Measurements from ENCODE around the gene NAPB. TPM values are rescaled to one million over a fixed set of nuclear protein-coding genes. Genes with fewer than 3 reads are reported as not detected.

Gene NAPB
- total RNA-seq, 2 donors from 2014 or later, result 9.9 to 12.7 TPM

- Histone ChIP-seq H3K27me3 (no peaks in the 10 kb centered on the region), H3K36me3 (replicated peaks in 1 of 2; ENCODE audit: insufficient read depth in 1 of 2, low read depth in 2 of 2) (no peaks in the 10 kb centered on the region), H3K4me3 (no peak overlapping the region), H3K9me3 (no peaks in the 10 kb centered on the region), H3K27ac (no peak overlapping the region), H3K4me1 (no peaks in the 10 kb centered on the region)
- DNase-seq, result no peak
- intact Hi-C loops (cut with DNase I), result no loop called here
- ATAC-seq, result no peak
- no peak for TF ChIP-seq CTCF (IDR thresholded peaks at IDR 0.05)
- no peak for TF ChIP-seq POLR2A (IDR thresholded peaks at IDR 0.05)
These were observed 84.0 kb downstream of the NAPB start for GRCh38 chr20:23337312-23337711.

GRCh38 chr20:23336476-23336875 lies 84.8 kb downstream of the NAPB start:
- DNase-seq (no peak), ATAC-seq (no peak)

GRCh38 chr20:23335521-23335920 lies 85.8 kb downstream of the NAPB start:
- TF ChIP-seq CTCF (IDR thresholded peaks at IDR 0.05) (no peak), POLR2A (IDR thresholded peaks at IDR 0.05) (no peak)
- Histone ChIP-seq H3K36me3 (replicated peaks in 1 of 2; ENCODE audit: insufficient read depth in 1 of 2, low read depth in 2 of 2) (no peaks in the 10 kb centered on the region), H3K27me3 (no peaks in the 10 kb centered on the region), H3K27ac (no peak overlapping the region), H3K4me1 (no peaks in the 10 kb centered on the region), H3K9me3 (no peaks in the 10 kb centered on the region), H3K4me3 (no peak overlapping the region)
- 83 to 92% methylated on average over 5 of the region's 5 CpGs for WGBS, 2 donors
- no peak for ATAC-seq
- DNase-seq, result no peak
- intact Hi-C loops (cut with DNase I), result no loop called here

More at GRCh38 chr20:23336476-23336875, 84.8 kb downstream of the NAPB start:
- no peak overlapping the region for H3K27ac ChIP-seq
- H3K9me3 ChIP-seq, result no peaks in the 10 kb centered on the region
- H3K27me3 ChIP-seq, result no peaks in the 10 kb centered on the region
- WGBS, 2 donors, result 73 to 84% methylated on average over 5 of the region's 5 CpGs
- H3K4me3 ChIP-seq, result no peak overlapping the region
- TF ChIP-seq POLR2A (IDR thresholded peaks at IDR 0.05), result no peak
- TF ChIP-seq CTCF (IDR thresholded peaks at IDR 0.05), result no peak
- intact Hi-C loops (cut with DNase I), result no loop called here
- H3K4me1 ChIP-seq, result no peaks in the 10 kb centered on the region
- no peaks in the 10 kb centered on the region for H3K36me3 ChIP-seq (replicated peaks in 1 of 2; ENCODE audit: insufficient read depth in 1 of 2, low read depth in 2 of 2)

- intact Hi-C loops (cut with DNase I), result no loop called here
- no peaks in the 10 kb centered on the region for H3K27me3 ChIP-seq
- WGBS, 2 donors, result 29 to 51% methylated on average over 3 of the region's 3 CpGs
- no peaks in the 10 kb centered on the region for H3K9me3 ChIP-seq
- TF ChIP-seq POLR2A (IDR thresholded peaks at IDR 0.05), result no peak
- no peak for TF ChIP-seq CTCF (IDR thresholded peaks at IDR 0.05)
- no peaks in the 10 kb centered on the region for H3K4me1 ChIP-seq
- DNase-seq (no peak), ATAC-seq (no peak)
- no peak overlapping the region for H3K27ac ChIP-seq
- no peaks in the 10 kb centered on the region for H3K36me3 ChIP-seq (replicated peaks in 1 of 2; ENCODE audit: insufficient read depth in 1 of 2, low read depth in 2 of 2)
- H3K4me3 ChIP-seq, result no peak overlapping the region
These were observed 87.2 kb downstream of the NAPB start for GRCh38 chr20:23334111-23334510.

- Histone ChIP-seq H3K9me3 (no peaks in the 10 kb centered on the region), H3K27ac (no peak overlapping the region), H3K4me1 (no peaks in the 10 kb centered on the region), H3K27me3 (no peaks in the 10 kb centered on the region), H3K36me3 (replicated peaks in 1 of 2; ENCODE audit: insufficient read depth in 1 of 2, low read depth in 2 of 2) (no peaks in the 10 kb centered on the region), H3K4me3 (no peak overlapping the region)
- intact Hi-C loops (cut with DNase I), result no loop called here
- ATAC-seq (no peak), DNase-seq (no peak)
- 19 to 34% methylated on average over 2 of the region's 2 CpGs for WGBS, 2 donors
- TF ChIP-seq POLR2A (IDR thresholded peaks at IDR 0.05) (no peak), CTCF (IDR thresholded peaks at IDR 0.05) (no peak)
These were observed 88.8 kb downstream of the NAPB start for GRCh38 chr20:23332467-23332866.
